Effector memory CD8-positive, alpha-beta T cell (primary cell): ENCODE measurements around the gene CFDP1.
"Not testable (repeated sequence)": the region's sequence is repeated elsewhere in the genome, so short reads cannot be mapped to it uniquely, and the experiment has no call there.

Experiments
- ATAC-seq: fragments of 150-1000 bp; cut with Tn5 transposase; replicated peaks from 2 replicates; pipeline ENCODE4 v1.10.0; 2021; ENCODE audit warnings: mild to moderate bottlenecking, moderate library complexity
- DNase-seq, 3 experiments: peaks; one replicate each; pipeline ENCODE4 v3.0.0; 2021
- H3K27ac Mint-ChIP-seq, 2 donors: one replicate each; pipeline ENCODE4 v1.8.0; 2022; ENCODE audit warnings: mild to moderate bottlenecking in 2 of 2, mixed read lengths in 2 of 2, moderate library complexity in 2 of 2
- H3K27me3 Mint-ChIP-seq, 2 donors: one replicate each; pipeline ENCODE4 v1.8.0; 2022; ENCODE audit warnings: mixed read lengths in 2 of 2
- H3K36me3 Mint-ChIP-seq: one replicate; pipeline ENCODE4 v1.8.0; 2022; ENCODE audit warnings: mild to moderate bottlenecking, moderate library complexity, mixed read lengths; ENCODE audit not compliant: insufficient read depth
- H3K4me1 Mint-ChIP-seq, 2 donors: one replicate each; pipeline ENCODE4 v1.8.0; 2022; ENCODE audit warnings: low read depth in 2 of 2, mixed read lengths in 2 of 2
- H3K4me3 Mint-ChIP-seq, 2 donors: one replicate each; pipeline ENCODE4 v1.8.0; 2022; ENCODE audit warnings: mild to moderate bottlenecking in 2 of 2, mixed read lengths in 2 of 2, moderate library complexity in 2 of 2
- H3K9me3 Mint-ChIP-seq, 2 donors: one replicate each; pipeline ENCODE4 v1.8.0; 2022; ENCODE audit warnings: mixed read lengths in 2 of 2

The CFDP1 gene

GRCh38 chr16:75466760-75467159 lies 33.5 kb upstream of the CFDP1 start:
- Mint-ChIP-seq H3K27me3 (no peaks in the 10 kb centered on the region), H3K4me3 (no peak overlapping the region), H3K36me3 (peaks cover 24% of the 10 kb centered on the region), H3K4me1 (peaks cover 18 to 22% of the 10 kb centered on the region in 2 donors), H3K27ac (no peak overlapping the region), H3K9me3 (no peaks in the 10 kb centered on the region)
- no peak for DNase-seq
- ATAC-seq, result no peak

- DNase-seq (peak; percentile 97 to 99 (median 99)), ATAC-seq (peak; percentile 86)
- Mint-ChIP-seq H3K36me3 (peaks cover 33% of the 10 kb centered on the region), H3K4me3 (peak within 1 kb of the TSS; percentile 92 to 96), H3K27me3 (no peaks in the 10 kb centered on the region), H3K9me3 (no peaks in the 10 kb centered on the region), H3K4me1 (peaks cover 30 to 42% of the 10 kb centered on the region in 2 donors), H3K27ac (peak within 1 kb of the TSS; percentile 95)
Measured at GRCh38 chr16:75464122-75464918, 31.0 kb upstream of the CFDP1 start, which contains the start of gene TMEM170A. TSS of gene TMEM170A (minus strand) at chr16:75464689. CDS start at chr16:75464600, 89 bp downstream.

- peak in 1 of 3 experiments; percentile 14 for DNase-seq
Measured at GRCh38 chr16:75463389-75464121, 30.3 kb upstream of the CFDP1 start.

GRCh38 chr16:75462806-75463205 lies 29.5 kb upstream of the CFDP1 start:
- H3K9me3 Mint-ChIP-seq, result no peaks in the 10 kb centered on the region
- ATAC-seq (peak; percentile 39), DNase-seq (peak in 1 of 3 experiments; percentile 5)
- H3K4me1 Mint-ChIP-seq, result peaks cover 34 to 57% of the 10 kb centered on the region in 2 donors
- H3K36me3 Mint-ChIP-seq, result peaks cover 33% of the 10 kb centered on the region
- no peaks in the 10 kb centered on the region for H3K27me3 Mint-ChIP-seq
- peak overlapping the region; percentile 95 for H3K27ac Mint-ChIP-seq
- H3K4me3 Mint-ChIP-seq, result peak overlapping the region; percentile 92 to 96

More at GRCh38 chr16:75463389-75464121, 30.3 kb upstream of the CFDP1 start:
- H3K4me1 Mint-ChIP-seq, result peaks cover 31 to 50% of the 10 kb centered on the region in 2 donors
- not testable (repeated sequence) for H3K9me3 Mint-ChIP-seq, ATAC-seq, H3K27me3 Mint-ChIP-seq
- H3K27ac Mint-ChIP-seq, result peak overlapping the region; percentile 95
- H3K4me3 Mint-ChIP-seq, result peak overlapping the region; percentile 92 to 96
- peaks cover 33% of the 10 kb centered on the region for H3K36me3 Mint-ChIP-seq

- no peaks in the 10 kb centered on the region for H3K27me3 Mint-ChIP-seq
- H3K4me3 Mint-ChIP-seq, result peak overlapping the region in 1 of 2 donors; percentile 45
- H3K36me3 Mint-ChIP-seq, result peaks cover 38% of the 10 kb centered on the region
- no peaks in the 10 kb centered on the region for H3K9me3 Mint-ChIP-seq
- DNase-seq (no peak), ATAC-seq (no peak)
- H3K27ac Mint-ChIP-seq, result peak overlapping the region; percentile 95
- peaks cover 42 to 66% of the 10 kb centered on the region in 2 donors for H3K4me1 Mint-ChIP-seq
Measured at GRCh38 chr16:75461575-75461974, 28.3 kb upstream of the CFDP1 start.

- peaks cover 37% of the 10 kb centered on the region for H3K36me3 Mint-ChIP-seq
- H3K27me3 Mint-ChIP-seq, result no peaks in the 10 kb centered on the region
- H3K4me3 Mint-ChIP-seq, result peak overlapping the region; percentile 2 to 39
- no peak for ATAC-seq
- peaks cover 46 to 75% of the 10 kb centered on the region in 2 donors for H3K4me1 Mint-ChIP-seq
- peak overlapping the region; percentile 67 to 72 for H3K27ac Mint-ChIP-seq
- DNase-seq, result no peak
- H3K9me3 Mint-ChIP-seq, result no peaks in the 10 kb centered on the region
Measured at GRCh38 chr16:75460446-75460845, 27.1 kb upstream of the CFDP1 start.

- H3K4me3 Mint-ChIP-seq, result peak overlapping the region in 1 of 2 donors; percentile 2
- H3K27ac Mint-ChIP-seq, result peak overlapping the region; percentile 67 to 72
- H3K4me1 Mint-ChIP-seq, result peaks cover 45 to 75% of the 10 kb centered on the region in 2 donors
- no peaks in the 10 kb centered on the region for H3K27me3 Mint-ChIP-seq
- ATAC-seq (no peak), DNase-seq (no peak)
- no peaks in the 10 kb centered on the region for H3K9me3 Mint-ChIP-seq
- H3K36me3 Mint-ChIP-seq, result peaks cover 37% of the 10 kb centered on the region
Measured at GRCh38 chr16:75459691-75460090, 26.4 kb upstream of the CFDP1 start.

- no peak for ATAC-seq
- no peak for DNase-seq
- no peak overlapping the region for H3K4me3 Mint-ChIP-seq
- H3K36me3 Mint-ChIP-seq, result peaks cover 26% of the 10 kb centered on the region
- H3K27ac Mint-ChIP-seq, result peak overlapping the region; percentile 46 to 72
- peaks cover 50 to 80% of the 10 kb centered on the region in 2 donors for H3K4me1 Mint-ChIP-seq
- H3K27me3 Mint-ChIP-seq, result no peaks in the 10 kb centered on the region
- H3K9me3 Mint-ChIP-seq, result no peaks in the 10 kb centered on the region
Measured at GRCh38 chr16:75458439-75458838, 25.1 kb upstream of the CFDP1 start.

- Mint-ChIP-seq H3K4me3 (no peak overlapping the region), H3K27me3 (no peaks in the 10 kb centered on the region), H3K4me1 (peaks cover 53 to 81% of the 10 kb centered on the region in 2 donors), H3K36me3 (peaks cover 25% of the 10 kb centered on the region), H3K9me3 (no peaks in the 10 kb centered on the region), H3K27ac (peak overlapping the region; percentile 46 to 87)
- ATAC-seq (no peak), DNase-seq (no peak)
Measured at GRCh38 chr16:75458029-75458428, 24.7 kb upstream of the CFDP1 start.

- DNase-seq, result no peak
Measured at GRCh38 chr16:75457485-75458021, 24.2 kb upstream of the CFDP1 start.

GRCh38 chr16:75456971-75457370 lies 23.7 kb upstream of the CFDP1 start:
- DNase-seq, result no peak
- Mint-ChIP-seq H3K9me3 (no peaks in the 10 kb centered on the region), H3K27ac (peak overlapping the region in 1 of 2 donors; percentile 87), H3K4me1 (peaks cover 49 to 77% of the 10 kb centered on the region in 2 donors), H3K36me3 (peaks cover 29% of the 10 kb centered on the region), H3K4me3 (no peak overlapping the region), H3K27me3 (no peaks in the 10 kb centered on the region)
- no peak for ATAC-seq

More at GRCh38 chr16:75457485-75458021, 24.2 kb upstream of the CFDP1 start:
- no peak overlapping the region for H3K4me3 Mint-ChIP-seq
- peaks cover 54 to 81% of the 10 kb centered on the region in 2 donors for H3K4me1 Mint-ChIP-seq
- peaks cover 25% of the 10 kb centered on the region for H3K36me3 Mint-ChIP-seq
- H3K27ac Mint-ChIP-seq, result peak overlapping the region; percentile 46 to 87
- H3K9me3 Mint-ChIP-seq, result no peaks in the 10 kb centered on the region
- H3K27me3 Mint-ChIP-seq, result no peaks in the 10 kb centered on the region
- ATAC-seq, result no peak

- H3K4me1 Mint-ChIP-seq, result peaks cover 46 to 72% of the 10 kb centered on the region in 2 donors
- peak overlapping the region in 1 of 2 donors; percentile 87 for H3K27ac Mint-ChIP-seq
- peaks cover 32% of the 10 kb centered on the region for H3K36me3 Mint-ChIP-seq
- H3K9me3 Mint-ChIP-seq, DNase-seq, H3K27me3 Mint-ChIP-seq, ATAC-seq, H3K4me3 Mint-ChIP-seq: not testable (repeated sequence)
Measured at GRCh38 chr16:75456486-75456885, 23.2 kb upstream of the CFDP1 start.

- peaks cover 35% of the 10 kb centered on the region for H3K36me3 Mint-ChIP-seq
- peak overlapping the region in 1 of 2 donors; percentile 62 for H3K27ac Mint-ChIP-seq
- DNase-seq, result no peak
- peak overlapping the region in 1 of 2 donors; percentile 44 for H3K4me3 Mint-ChIP-seq
- ATAC-seq, result no peak
- no peaks in the 10 kb centered on the region for H3K27me3 Mint-ChIP-seq
- H3K4me1 Mint-ChIP-seq, result peaks cover 45 to 67% of the 10 kb centered on the region in 2 donors
- no peaks in the 10 kb centered on the region for H3K9me3 Mint-ChIP-seq
Measured at GRCh38 chr16:75455677-75456076, 22.4 kb upstream of the CFDP1 start.
